CD4-positive, alpha-beta T cell (primary cell): ENCODE measurements around the gene NISCH. TPM values are rescaled to one million over a fixed set of nuclear protein-coding genes. Genes with fewer than 3 reads are reported as not detected.

Source experiments
- ATAC-seq: fragments of 200-7000 bp; cut with Tn5 transposase; one replicate; pipeline ENCODE4 v1.10.0; 2022; ENCODE audit warnings: mild to moderate bottlenecking; ENCODE audit not compliant: poor library complexity
- CTCF ChIA-PET: fragments of 350-600 bp; sonication (Branson Sonifier 250); formaldehyde crosslinking; loops from one replicate; lab custom pipeline; 2021; ENCODE audit warnings: antibody characterized with exemption, inconsistent platforms; lab: Charles Lee
- POLR2A ChIA-PET: fragments of 350-600 bp; sonication (Branson Sonifier 250); formaldehyde crosslinking; loops from one replicate; lab custom pipeline; 2021; ENCODE audit warnings: antibody characterized with exemption, inconsistent platforms; lab: Charles Lee
- DNase-seq, 14 experiments: peaks; one replicate each; pipeline ENCODE4 v3.0.0-alpha.2; 2013 to 2020; ENCODE audit warnings: mixed read lengths in 2 of 14
- H3K27ac ChIP-seq, 2 donors: one replicate each; pipeline versions ENCODE4 v1.5.1 to v1.7.0; 2013; ENCODE audit warnings: low read length in 2 of 2, low read depth in 1 of 2, mild to moderate bottlenecking in 1 of 2
- H3K27me3 ChIP-seq, 2 experiments: 1 replicate in 1 of 2; 2 replicates in 1 of 2; pipeline versions ENCODE4 v1.6.1 to v1.7.0; 2013; ENCODE audit warnings: low read length in 2 of 2, control low read depth in 1 of 2, mild to moderate bottlenecking in 1 of 2, moderate library complexity in 1 of 2; ENCODE audit not compliant: insufficient read depth in 2 of 2, control insufficient read depth in 1 of 2
- H3K36me3 ChIP-seq: one replicate; pipeline ENCODE4 v1.6.1; 2013; ENCODE audit warnings: low read length, control low read depth; ENCODE audit not compliant: insufficient read depth
- H3K4me1 ChIP-seq: one replicate; pipeline ENCODE4 v1.6.1; 2013; ENCODE audit warnings: low read length, control low read depth; ENCODE audit not compliant: insufficient read depth
- H3K4me3 ChIP-seq: one replicate; pipeline ENCODE4 v1.5.1; 2013; ENCODE audit warnings: mild to moderate bottlenecking, low read length, moderate library complexity
- H3K9me3 ChIP-seq, 2 experiments: 1 replicate in 1 of 2; 2 replicates in 1 of 2; pipeline versions ENCODE4 v1.6.1 to v1.7.0; 2013; ENCODE audit warnings: low read length in 2 of 2, mild to moderate bottlenecking in 2 of 2, control low read depth in 1 of 2, moderate library complexity in 1 of 2; ENCODE audit not compliant: control insufficient read depth in 1 of 2, insufficient read depth in 1 of 2
- H3K27ac Mint-ChIP-seq: one replicate; pipeline ENCODE4 v1.8.0; 2020; ENCODE audit warnings: mixed read lengths
- H3K27me3 Mint-ChIP-seq: one replicate; pipeline ENCODE4 v1.8.0; 2021; ENCODE audit warnings: mixed read lengths
- H3K36me3 Mint-ChIP-seq: one replicate; pipeline ENCODE4 v1.8.0; 2021; ENCODE audit warnings: low read depth, mixed read lengths
- H3K4me1 Mint-ChIP-seq: one replicate; pipeline ENCODE4 v1.8.0; 2021; ENCODE audit warnings: low read depth, mixed read lengths
- H3K4me3 Mint-ChIP-seq: one replicate; pipeline ENCODE4 v1.8.0; 2020; ENCODE audit warnings: mild to moderate bottlenecking, mixed read lengths
- H3K9me3 Mint-ChIP-seq: one replicate; pipeline ENCODE4 v1.8.0; 2020; ENCODE audit warnings: mixed read lengths
- CTCF ChIP-seq: fragments of 200-600 bp; IDR thresholded peaks from one replicate; pipeline ENCODE4 v1.8.0; 2022; ENCODE audit warnings: antibody characterized with exemption, mild to moderate bottlenecking
- intact Hi-C, 2 experiments: fragments of 100-400 bp; cut with DNase I in 1 of 2; cut with micrococcal nuclease in 1 of 2; formaldehyde crosslinking; loops; one replicate each; pipeline versions ENCODE4 v1.15.1 to v1.9.0; 2023 to 2025; cut with DNase I, micrococcal nuclease
- total RNA-seq, 174 experiments: library from RNA in 2 of 174; stranded (reverse) in 2 of 174; gene quantifications; one replicate each; pipeline ENCODE4 v1.2.3 and lab custom pipeline; 2021 to 2026

The NISCH gene
- total RNA-seq, 2 experiments from 2014 or later: 160 to 163 TPM

GRCh38 chr3:52463416-52463815 lies 8.0 kb downstream of the NISCH start:
- H3K27me3 ChIP-seq: no peaks in the 10 kb centered on the region
- no peak for TF ChIP-seq CTCF
- Mint-ChIP-seq H3K4me1 (peaks cover 10% of the 10 kb centered on the region), H3K9me3 (no peaks in the 10 kb centered on the region), H3K36me3 (peaks cover 56% of the 10 kb centered on the region), H3K27ac (no peak overlapping the region), H3K4me3 (no peak overlapping the region), H3K27me3 (no peaks in the 10 kb centered on the region)
- H3K9me3 ChIP-seq: no peaks in the 10 kb centered on the region
- no peaks in the 10 kb centered on the region for H3K4me1 ChIP-seq
- DNase-seq (peak in 1 of 14 experiments; percentile 32), ATAC-seq (no peak)
- ChIA-PET POLR2A (no interaction called here), CTCF (interaction anchor here (1.5 kb wide), 1 partner anchor 16 kb away, joined by 3 read pairs; no protein-coding TSS in a partner anchor)
- H3K27ac ChIP-seq: no peak overlapping the region
- intact Hi-C loops: no loop called here
- H3K4me3 ChIP-seq: no peak overlapping the region
- H3K36me3 ChIP-seq: peaks cover 36% of the 10 kb centered on the region

GRCh38 chr3:52468336-52468735 lies 12.9 kb downstream of the NISCH start:
- no peak overlapping the region for H3K4me3 Mint-ChIP-seq
- POLR2A ChIA-PET: no interaction called here
- H3K27ac Mint-ChIP-seq: no peak overlapping the region

GRCh38 chr3:52469001-52469400 lies 13.6 kb downstream of the NISCH start:
- Histone ChIP-seq H3K9me3 (no peaks in the 10 kb centered on the region), H3K4me3 (no peak overlapping the region), H3K4me1 (no peaks in the 10 kb centered on the region), H3K27me3 (no peaks in the 10 kb centered on the region), H3K27ac (no peak overlapping the region), H3K36me3 (peaks cover 56% of the 10 kb centered on the region)
- Mint-ChIP-seq H3K36me3 (peaks cover 54% of the 10 kb centered on the region), H3K4me1 (peaks cover 5% of the 10 kb centered on the region), H3K27me3 (no peaks in the 10 kb centered on the region), H3K9me3 (no peaks in the 10 kb centered on the region), H3K27ac (no peak overlapping the region), H3K4me3 (no peak overlapping the region)
- ChIA-PET POLR2A (no interaction called here), CTCF (no interaction called here)
- no peak for DNase-seq
- intact Hi-C loops: no loop called here
- ATAC-seq: no peak
- no peak for TF ChIP-seq CTCF

More at GRCh38 chr3:52468336-52468735, 12.9 kb downstream of the NISCH start:
- H3K27me3 ChIP-seq: no peaks in the 10 kb centered on the region
- CTCF ChIA-PET: no interaction called here
- Mint-ChIP-seq H3K9me3 (no peaks in the 10 kb centered on the region), H3K4me1 (peaks cover 5% of the 10 kb centered on the region), H3K27me3 (no peaks in the 10 kb centered on the region), H3K36me3 (peaks cover 50% of the 10 kb centered on the region)
- ATAC-seq: no peak
- no peaks in the 10 kb centered on the region for H3K9me3 ChIP-seq
- H3K27ac ChIP-seq: no peak overlapping the region
- no peaks in the 10 kb centered on the region for H3K4me1 ChIP-seq
- peaks cover 49% of the 10 kb centered on the region for H3K36me3 ChIP-seq
- TF ChIP-seq CTCF: no peak
- intact Hi-C loops: no loop called here
- no peak overlapping the region for H3K4me3 ChIP-seq
- DNase-seq: no peak
